ENCODE data around the gene GABRD. TPM values are rescaled to one million over a fixed set of nuclear protein-coding genes. Genes with fewer than 3 reads are reported as not detected.

Gene GABRD
- total and polyA plus RNA-seq, 8 donors: 0.09 to 0.61 (median 0.15) TPM; not detected in 3

DNA sequence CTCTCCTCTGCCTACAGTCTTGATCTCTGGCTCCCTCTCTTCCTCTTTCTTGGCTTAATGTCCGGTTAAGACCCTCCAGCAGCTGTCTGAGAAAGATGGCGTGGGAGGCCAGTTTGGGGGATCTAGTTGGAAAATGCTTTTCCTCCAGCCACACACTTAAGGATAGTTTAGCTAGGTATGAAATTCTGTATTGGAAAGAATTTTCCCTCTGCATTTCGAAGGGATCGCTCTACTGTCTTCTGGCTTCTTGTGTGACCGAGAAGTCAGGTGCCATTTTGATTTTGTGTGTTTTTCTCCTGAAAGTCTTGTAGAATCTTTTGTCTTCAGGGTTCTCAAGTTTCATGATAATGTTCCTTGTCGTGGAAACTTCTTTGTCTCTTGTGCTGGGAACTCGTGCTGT is 59.0 kb downstream of the GABRD start:
- FAIRE-seq (no peak), ATAC-seq (no peak), DNase-seq (no peak)
- Histone ChIP-seq H3K4me1 (no peaks in the 10 kb centered on the region), H3K4me3 (no peak overlapping the region), H3K9me3 (no peaks in the 10 kb centered on the region), H3K27ac (no peak overlapping the region), H3K36me3 (no peaks in the 10 kb centered on the region), H3K27me3 (no peaks in the 10 kb centered on the region)
- TF ChIP-seq, protein P1, sequence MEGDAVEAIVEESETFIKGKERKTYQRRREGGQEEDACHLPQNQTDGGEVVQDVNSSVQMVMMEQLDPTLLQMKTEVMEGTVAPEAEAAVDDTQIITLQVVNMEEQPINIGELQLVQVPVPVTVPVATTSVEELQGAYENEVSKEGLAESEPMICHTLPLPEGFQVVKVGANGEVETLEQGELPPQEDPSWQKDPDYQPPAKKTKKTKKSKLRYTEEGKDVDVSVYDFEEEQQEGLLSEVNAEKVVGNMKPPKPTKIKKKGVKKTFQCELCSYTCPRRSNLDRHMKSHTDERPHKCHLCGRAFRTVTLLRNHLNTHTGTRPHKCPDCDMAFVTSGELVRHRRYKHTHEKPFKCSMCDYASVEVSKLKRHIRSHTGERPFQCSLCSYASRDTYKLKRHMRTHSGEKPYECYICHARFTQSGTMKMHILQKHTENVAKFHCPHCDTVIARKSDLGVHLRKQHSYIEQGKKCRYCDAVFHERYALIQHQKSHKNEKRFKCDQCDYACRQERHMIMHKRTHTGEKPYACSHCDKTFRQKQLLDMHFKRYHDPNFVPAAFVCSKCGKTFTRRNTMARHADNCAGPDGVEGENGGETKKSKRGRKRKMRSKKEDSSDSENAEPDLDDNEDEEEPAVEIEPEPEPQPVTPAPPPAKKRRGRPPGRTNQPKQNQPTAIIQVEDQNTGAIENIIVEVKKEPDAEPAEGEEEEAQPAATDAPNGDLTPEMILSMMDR (IDR thresholded peaks at IDR 0.05): no peak
- intact Hi-C loops (cut with DNase I): no loop called here
- 98 to 99% methylated on average over 7 of the region's 7 CpGs for WGBS, 2 donors

DNA sequence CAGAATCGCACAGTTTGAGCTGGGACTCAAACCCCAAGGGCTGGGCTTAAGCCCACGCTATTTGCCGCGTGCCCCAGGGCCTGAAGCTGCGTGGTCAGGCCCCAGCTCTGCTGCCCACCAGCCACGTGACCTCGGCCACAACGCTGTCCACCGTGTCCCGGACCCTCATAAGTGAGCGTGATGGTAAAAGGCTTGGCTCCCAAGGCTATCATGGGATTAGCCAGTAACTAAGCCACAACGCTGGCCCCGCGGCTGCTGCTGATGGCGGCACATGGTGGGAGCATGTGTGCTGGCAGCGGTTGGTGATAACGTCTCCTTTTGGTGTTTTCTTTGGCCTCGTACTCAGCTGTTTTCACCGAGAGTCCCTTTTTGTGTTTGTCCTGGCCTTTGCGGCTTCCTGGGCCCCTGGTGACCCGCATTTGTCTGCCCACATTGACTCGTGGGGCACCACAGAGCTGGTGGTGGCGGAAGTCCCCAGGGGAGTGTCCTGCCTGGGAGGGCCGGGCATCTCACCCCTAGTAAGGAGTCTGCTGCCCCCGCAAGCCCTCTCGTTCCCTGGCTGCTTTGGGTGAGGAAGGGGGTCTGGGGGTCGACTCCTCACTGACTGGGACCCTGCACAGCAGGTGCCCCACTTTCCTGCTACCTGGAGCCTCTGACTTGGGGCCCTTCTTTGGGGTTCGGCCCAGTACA is 60.4 kb downstream of the GABRD start:
- 95 to 97% methylated on average over 28 of the region's 28 CpGs for WGBS, 2 donors
- no peaks in the 10 kb centered on the region for H3K36me3 ChIP-seq
- H3K9me3 ChIP-seq: no peaks in the 10 kb centered on the region
- H3K27ac ChIP-seq: no peak overlapping the region
- ATAC-seq (no peak), DNase-seq (peak in 1 of 6 donors; percentile 51), FAIRE-seq (no peak)
- H3K4me3 ChIP-seq: no peak overlapping the region
- TF ChIP-seq, protein P1 (IDR thresholded peaks at IDR 0.05): no peak
- no peaks in the 10 kb centered on the region for H3K4me1 ChIP-seq
- intact Hi-C loops (cut with DNase I): no loop called here
- H3K27me3 ChIP-seq: no peaks in the 10 kb centered on the region

DNA sequence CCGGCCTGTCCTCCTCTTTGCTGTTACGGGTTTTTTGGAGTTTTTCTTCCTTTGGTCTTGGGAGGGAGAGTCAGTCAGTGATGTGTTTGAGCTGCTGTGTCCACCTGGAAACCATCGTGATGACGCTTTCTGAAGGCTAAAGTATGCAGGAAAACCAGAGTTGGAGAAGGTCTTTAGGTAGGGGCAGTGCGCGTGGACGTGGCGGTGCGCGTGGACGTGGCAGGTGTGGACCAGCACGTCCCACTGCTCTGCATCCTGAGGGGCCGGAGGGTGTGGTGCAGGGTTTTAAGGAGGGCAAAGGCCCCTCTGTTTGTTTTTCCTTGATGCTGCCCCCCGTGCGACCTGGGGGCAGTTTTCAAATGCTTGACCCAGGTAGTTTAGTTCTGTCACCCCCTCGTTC is 61.0 kb downstream of the GABRD start:
- DNase-seq (peak in 1 of 6 donors; percentile 17), FAIRE-seq (no peak), ATAC-seq (no peak)
- Histone ChIP-seq H3K27ac (no peak overlapping the region), H3K4me3 (no peak overlapping the region), H3K27me3 (no peaks in the 10 kb centered on the region), H3K36me3 (no peaks in the 10 kb centered on the region), H3K9me3 (no peaks in the 10 kb centered on the region), H3K4me1 (no peaks in the 10 kb centered on the region)
- TF ChIP-seq, protein P1 (IDR thresholded peaks at IDR 0.05): no peak
- WGBS, 2 donors: 96% methylated on average over 16 of the region's 16 CpGs
- intact Hi-C loops (cut with DNase I): no loop called here

Other genes starting within 250 kb of the GABRD start
- 10 to 100 TPM; 27.8 to 55.9 (median 39.0) TPM for gene NADK, start 240.9 kb upstream of the GABRD start, total RNA-seq
- 10 to 100 TPM; 46.9 to 63.3 TPM for gene NADK, start 240.9 kb upstream of the GABRD start, polyA plus RNA-seq
- gene GNB1, start 128.3 kb upstream of the GABRD start, total RNA-seq: 100 to 1,000 TPM in 2 of 6 donors, 10 to 100 TPM in 4; 75.4 to 160 (median 97.5) TPM
- 10 to 100 TPM; 42.3 to 71.1 TPM for gene GNB1, start 128.3 kb upstream of the GABRD start, polyA plus RNA-seq
- gene CALML6, start 104.1 kb upstream of the GABRD start, total RNA-seq: 1 to 10 TPM in 3 of 6 donors, under 1 TPM in 3; 0.39 to 1.4 (median 0.86) TPM
- gene CALML6, start 104.1 kb upstream of the GABRD start, polyA plus RNA-seq: 1 to 10 TPM; 3.6 to 4.4 TPM
- gene TMEM52, start 100.1 kb upstream of the GABRD start, total RNA-seq: 10 to 100 TPM; 43.6 to 98.9 (median 78.6) TPM
- gene TMEM52, start 100.1 kb upstream of the GABRD start, polyA plus RNA-seq: 100 to 1,000 TPM in 1 of 2 donors, 10 to 100 TPM in 1; 72.2 to 120 TPM
- not detected for gene CFAP74, start 15.6 kb upstream of the GABRD start, total RNA-seq
- gene CFAP74, start 15.6 kb upstream of the GABRD start, polyA plus RNA-seq: under 1 TPM; 0.08 to 0.16 TPM
- 10 to 100 TPM in 5 of 6 donors, 1 to 10 TPM in 1; 9.8 to 20.4 (median 15.7) TPM for gene PRKCZ, start 31.1 kb downstream of the GABRD start, total RNA-seq
- 10 to 100 TPM; 26.5 to 27.4 TPM for gene PRKCZ, start 31.1 kb downstream of the GABRD start, polyA plus RNA-seq
- 10 to 100 TPM; 17.2 to 35.9 (median 22.3) TPM for gene FAAP20, start 175.4 kb downstream of the GABRD start, total RNA-seq
- 10 to 100 TPM; 56.1 to 75.6 TPM for gene FAAP20, start 175.4 kb downstream of the GABRD start, polyA plus RNA-seq
- 10 to 100 TPM; 11.0 to 27.9 (median 16.2) TPM for gene SKI, start 209.0 kb downstream of the GABRD start, total RNA-seq
- gene SKI, start 209.0 kb downstream of the GABRD start, polyA plus RNA-seq: 10 to 100 TPM in 1 of 2 donors, 1 to 10 TPM in 1; 8.6 to 12.1 TPM